Activated T-cell treated with anti-CD3 and anti-CD28 coated beads for 24 hours (primary cell): ENCODE data around the gene MYL12A.

Experiments used
- DNase-seq: peaks from one replicate; pipeline ENCODE4 v3.0.0-alpha.2; 2020; ENCODE audit warnings: low read depth

Gene MYL12A

DNA sequence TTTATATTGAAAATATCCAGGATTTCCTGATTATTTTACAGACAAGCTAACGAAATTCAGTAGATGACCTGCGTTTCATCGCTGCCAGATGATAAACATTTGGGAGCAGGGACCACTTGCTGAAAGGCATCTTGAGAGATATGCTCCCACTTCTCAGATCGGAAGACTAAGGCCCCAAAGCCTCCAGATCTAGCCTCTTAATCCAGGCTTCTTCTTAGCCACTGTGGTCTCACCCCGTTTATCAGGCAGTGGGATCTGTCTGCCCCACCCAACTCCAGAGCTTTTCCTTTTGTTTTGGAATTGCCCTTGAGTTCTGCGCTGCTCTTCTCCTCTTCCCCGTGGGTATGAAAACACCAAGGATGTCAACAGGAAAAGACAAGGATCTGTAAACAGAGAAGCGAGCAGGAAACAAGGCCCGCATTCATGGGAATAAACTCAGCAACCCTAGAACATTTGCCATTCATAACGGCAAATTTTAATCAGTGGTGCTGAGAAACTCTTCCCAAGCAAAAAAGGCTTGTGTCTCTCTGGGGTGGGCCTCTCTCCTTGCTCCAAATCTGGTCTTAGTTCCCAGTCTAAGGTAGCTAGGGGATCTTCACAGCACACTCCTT, 35.8 kb downstream of the MYL12A start:
- DNase-seq = no peak

- DNase-seq = no peak
Measured at GRCh38 chr18:3283908-3284307, 36.3 kb downstream of the MYL12A start.

DNA sequence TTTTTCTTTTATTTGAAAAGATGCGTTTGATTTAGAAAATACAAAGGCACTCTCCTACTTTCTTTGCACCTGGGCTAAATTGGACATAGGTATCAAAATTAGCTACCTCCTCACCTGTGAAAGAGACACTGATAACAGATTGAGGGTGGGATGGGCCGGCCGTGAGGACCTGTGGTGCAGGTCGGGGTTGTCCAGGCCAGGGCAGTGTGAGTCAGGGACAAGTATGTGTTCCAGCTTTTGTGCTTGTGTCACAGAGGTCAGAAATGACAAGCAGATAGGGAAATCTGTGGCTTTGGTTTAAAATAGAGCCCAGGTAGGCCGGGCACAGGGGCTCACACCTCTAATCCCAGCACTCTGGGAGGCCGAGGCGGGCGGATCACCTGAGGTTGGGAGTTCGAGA, 36.9 kb downstream of the MYL12A start:
- no peak for DNase-seq

DNA sequence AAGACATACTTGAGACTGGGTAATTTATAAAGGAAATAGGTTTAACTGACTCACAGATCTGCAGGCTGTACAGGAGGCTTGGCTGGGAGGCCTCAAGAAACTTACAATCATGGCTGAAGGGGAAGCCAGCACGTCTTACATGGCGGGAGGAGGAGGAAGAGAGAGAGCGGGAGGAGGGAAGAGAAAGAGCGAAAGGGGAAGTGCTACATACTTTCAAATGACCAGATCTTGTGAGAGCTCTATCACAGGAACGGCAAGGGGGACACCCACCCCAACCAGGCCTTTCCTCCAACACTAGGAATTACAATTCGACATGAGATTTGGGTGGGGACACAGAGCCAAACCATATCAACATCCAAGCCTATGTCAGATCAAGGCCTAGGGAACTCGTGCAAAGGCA, 38.6 kb downstream of the MYL12A start:
- no peak for DNase-seq

DNA sequence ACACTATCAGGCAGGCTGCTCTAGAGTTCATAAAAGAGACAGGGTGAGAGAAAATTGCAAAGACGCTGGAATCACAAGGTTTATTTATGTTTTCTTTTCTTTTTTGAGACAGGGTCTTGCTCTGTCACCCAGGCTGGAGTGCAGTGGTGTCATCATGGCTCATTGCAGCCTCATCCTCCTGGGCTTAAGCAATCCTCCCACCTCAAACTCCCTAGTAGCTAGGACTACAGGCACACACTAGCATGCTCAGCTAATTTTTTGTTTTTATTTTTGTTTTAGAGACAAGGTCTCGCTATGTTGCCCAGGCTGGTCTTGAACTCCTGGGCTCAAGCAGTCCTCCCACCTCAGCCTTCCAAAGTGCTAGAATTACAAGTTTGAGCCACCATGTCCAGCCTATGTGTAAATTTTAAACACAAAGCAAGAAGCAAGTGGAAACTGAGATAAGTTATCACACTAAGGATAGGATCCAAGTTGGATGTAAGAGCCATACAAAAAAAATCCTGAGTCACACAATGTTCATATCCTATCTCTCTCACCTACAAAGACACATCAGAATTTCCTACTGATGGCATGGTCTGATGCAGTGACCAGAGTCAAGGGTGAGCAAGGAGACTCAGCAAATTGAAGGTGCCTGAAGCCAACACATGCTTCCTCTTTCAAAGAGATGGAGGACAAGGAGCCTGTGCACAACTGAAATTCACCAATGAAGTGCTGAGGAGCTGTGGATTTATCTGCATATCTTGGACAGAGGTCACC, 45.8 kb downstream of the MYL12A start:
- no peak for DNase-seq

DNA sequence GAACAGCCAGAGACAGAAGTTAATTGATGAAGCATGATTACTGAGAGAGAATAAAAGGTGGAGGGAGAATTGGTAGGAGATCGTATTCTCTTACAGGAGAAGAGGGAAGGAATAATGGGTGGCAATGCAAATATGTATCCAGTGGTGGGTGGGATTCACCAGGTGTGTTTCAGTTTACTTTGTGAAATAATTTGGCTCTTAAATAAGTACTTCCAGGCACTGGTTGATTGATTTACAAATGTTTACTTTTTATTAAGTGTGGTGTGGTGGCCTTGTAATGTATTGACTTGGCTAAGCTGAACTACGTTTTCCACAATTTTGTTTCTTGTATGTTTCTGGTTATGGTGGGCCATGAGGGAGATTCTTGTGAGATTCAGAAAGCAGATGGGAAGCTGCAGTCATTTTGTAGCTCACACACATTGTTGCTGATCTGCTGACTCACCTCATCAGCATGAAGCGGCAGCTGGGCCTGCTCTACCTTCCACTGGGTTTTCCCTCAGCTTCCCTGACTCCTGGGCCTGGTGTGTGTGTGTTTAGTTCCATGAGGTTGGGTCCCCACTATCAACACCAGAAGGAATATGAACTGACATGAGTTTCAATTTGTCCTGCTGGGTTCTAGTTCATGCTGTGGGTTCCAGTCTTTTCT, 47.0 kb downstream of the MYL12A start:
- no peak for DNase-seq

- peak; percentile 92 for DNase-seq
Measured at GRCh38 chr18:3297025-3297984, 49.7 kb downstream of the MYL12A start.

DNA sequence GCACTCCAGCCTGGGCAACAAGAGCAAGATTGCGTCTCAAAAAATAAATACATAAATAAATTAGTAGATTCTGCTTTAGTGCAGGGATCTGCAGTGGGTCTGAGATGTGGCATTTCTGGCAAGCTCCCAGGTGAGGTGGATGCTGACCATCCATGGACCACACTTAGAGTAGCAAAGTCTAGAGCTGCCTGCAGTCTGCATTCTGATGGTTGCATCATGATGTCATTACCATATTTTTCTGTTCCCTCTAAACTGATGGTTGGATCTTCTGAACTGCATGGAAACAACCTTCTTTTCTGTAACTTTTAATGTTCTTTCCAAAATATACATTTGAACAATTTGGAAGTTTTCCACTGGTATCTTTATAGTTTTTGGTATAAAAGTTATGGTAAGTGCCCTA, 57.2 kb downstream of the MYL12A start:
- DNase-seq = no peak

GRCh38 chr18:3305354-3305762, 57.8 kb downstream of the MYL12A start:
- peak; percentile 28 for DNase-seq
